WTC11 (cell line): ENCODE results near the gene LAMA5. TPM values are rescaled to one million over a fixed set of nuclear protein-coding genes. Genes with fewer than 3 reads are reported as not detected.
"Not testable (repeated sequence)": the region's sequence is repeated elsewhere in the genome, so short reads cannot be mapped to it uniquely, and the experiment has no call there.

ENCODE experiments used
- ATAC-seq: fragments of 200-7000 bp; cut with Tn5 transposase; 2 replicates; pipeline ENCODE4 v1.10.0; 2021; ENCODE audit warnings: mild to moderate bottlenecking, moderate library complexity
- CTCF ChIA-PET: fragments of 300-600 bp; sonication (Branson Sonifier 250); formaldehyde crosslinking; loops from one replicate; lab custom pipeline; 2021; ENCODE audit warnings: antibody characterized with exemption; lab: Charles Lee
- POLR2A ChIA-PET: fragments of 350-600 bp; sonication (Branson Sonifier 250); formaldehyde crosslinking; loops from one replicate; lab custom pipeline; 2021; ENCODE audit warnings: antibody characterized with exemption; lab: Charles Lee
- DNase-seq: peaks from one replicate; pipeline ENCODE4 v3.0.0; 2021; ENCODE audit warnings: low spot score
- H3K27ac Mint-ChIP-seq: 2 replicates; pipeline ENCODE4 v1.8.0; 2021; ENCODE audit warnings: mixed read lengths
- H3K27me3 Mint-ChIP-seq: 2 replicates; pipeline ENCODE4 v1.8.0; 2021; ENCODE audit warnings: low read depth, mild to moderate bottlenecking, moderate library complexity, mixed read lengths
- H3K36me3 Mint-ChIP-seq: 2 replicates; pipeline ENCODE4 v1.8.0; 2021; ENCODE audit warnings: mixed read lengths
- H3K4me1 Mint-ChIP-seq: 2 replicates; pipeline ENCODE4 v1.8.0; 2022; ENCODE audit warnings: mixed read lengths
- H3K4me3 Mint-ChIP-seq: 2 replicates; pipeline ENCODE4 v1.8.0; 2021; ENCODE audit warnings: mild to moderate bottlenecking, moderate library complexity, mixed read lengths
- H3K9me3 Mint-ChIP-seq: 2 replicates; pipeline ENCODE4 v1.8.0; 2021; ENCODE audit warnings: mixed read lengths
- CREM ChIP-seq: sonication (generic); formaldehyde crosslinking; IDR thresholded peaks from 2 replicates; pipeline ENCODE4 v1.8.1; 2022; ENCODE audit warnings: mild to moderate bottlenecking, missing genetic modification reagents, moderate library complexity
- EMX1 ChIP-seq: fragments of 250-450 bp; sonication (Bioruptor Pico); IDR thresholded peaks from 2 replicates; pipeline ENCODE4 v1.8.0; 2021; ENCODE audit warnings: mild to moderate bottlenecking
- ESRRA ChIP-seq: sonication (generic); formaldehyde crosslinking; IDR thresholded peaks from 2 replicates; pipeline ENCODE4 v1.8.1; 2022; ENCODE audit warnings: mild to moderate bottlenecking, missing genetic modification reagents, borderline replicate concordance
- FOXP1 ChIP-seq: sonication (generic); formaldehyde crosslinking; IDR thresholded peaks from 2 replicates; pipeline ENCODE4 v1.8.0; 2022; ENCODE audit warnings: missing genetic modification reagents, mild to moderate bottlenecking, moderate library complexity, borderline replicate concordance
- GABPB1 ChIP-seq: sonication (generic); formaldehyde crosslinking; IDR thresholded peaks from 2 replicates; pipeline ENCODE4 v1.8.1; 2023; ENCODE audit warnings: mild to moderate bottlenecking, missing genetic modification reagents
- MAX ChIP-seq: sonication (generic); formaldehyde crosslinking; IDR thresholded peaks from 2 replicates; pipeline ENCODE4 v1.8.0; 2022; ENCODE audit warnings: mild to moderate bottlenecking, missing genetic modification reagents
- NFE2L1 ChIP-seq: sonication (generic); formaldehyde crosslinking; IDR thresholded peaks from 2 replicates; pipeline ENCODE4 v1.8.1; 2023; ENCODE audit warnings: missing genetic modification reagents
- NR1H2 ChIP-seq: sonication (generic); formaldehyde crosslinking; IDR thresholded peaks from 2 replicates; pipeline ENCODE4 v1.9.0; 2021; ENCODE audit warnings: mild to moderate bottlenecking, moderate library complexity, missing genetic modification reagents
- RELA ChIP-seq: sonication (generic); formaldehyde crosslinking; IDR thresholded peaks from 2 replicates; pipeline ENCODE4 v1.8.1; 2022; ENCODE audit warnings: missing genetic modification reagents, mild to moderate bottlenecking, borderline replicate concordance
- RORB ChIP-seq: fragments of 250-450 bp; sonication (Bioruptor Pico); IDR thresholded peaks from 2 replicates; pipeline ENCODE4 v1.9.0; 2021; ENCODE audit warnings: mild to moderate bottlenecking
- ZNF219 ChIP-seq: sonication (generic); formaldehyde crosslinking; IDR thresholded peaks from 2 replicates; pipeline ENCODE4 v1.8.0; 2023; ENCODE audit warnings: missing genetic modification reagents, mild to moderate bottlenecking, borderline replicate concordance
- ZNF263 ChIP-seq: sonication (generic); formaldehyde crosslinking; IDR thresholded peaks from 2 replicates; pipeline ENCODE4 v1.8.1; 2022; ENCODE audit warnings: low read depth, mild to moderate bottlenecking, moderate library complexity, missing genetic modification reagents
- total RNA-seq: library from RNA; stranded (reverse); gene quantifications from 3 replicates; pipeline ENCODE4 v1.2.3, GENCODE V29; 2021
- TF ChIP-seq, protein P1 (sequence below): sonication (generic); formaldehyde crosslinking; IDR thresholded peaks from 2 replicates; pipeline ENCODE4 v1.8.1; 2022; ENCODE audit warnings: missing genetic modification reagents, borderline replicate concordance
- TF ChIP-seq, protein P2 (sequence below): fragments of 250-450 bp; sonication (Bioruptor Pico); IDR thresholded peaks from 2 replicates; pipeline ENCODE4 v1.9.0; 2021; ENCODE audit warnings: mild to moderate bottlenecking
- TF ChIP-seq, protein P3 (sequence below): fragments of 250-450 bp; sonication (Bioruptor Pico); IDR thresholded peaks from 2 replicates; pipeline ENCODE4 v1.9.0; 2021; ENCODE audit warnings: mild to moderate bottlenecking

Gene LAMA5
- total RNA-seq, 1 experiment from 2014 or later = 329 TPM

GRCh38 chr20:62373631-62374179 is 6.6 kb upstream of the LAMA5 start:
- H3K27ac Mint-ChIP-seq = peak overlapping the region; percentile 91; the same call in 1 of the 2 replicates
- H3K9me3 Mint-ChIP-seq, H3K4me3 Mint-ChIP-seq, ATAC-seq, DNase-seq, H3K36me3 Mint-ChIP-seq, H3K27me3 Mint-ChIP-seq: not testable (repeated sequence)
- peaks cover 36% of the 10 kb centered on the region for H3K4me1 Mint-ChIP-seq
- ChIA-PET CTCF (interaction anchor here (0.5 to 1.1 kb wide), 3 partner anchors 9 to 10 kb away, joined by 3 to 4 read pairs (median 3); no protein-coding TSS in a partner anchor), POLR2A (interaction anchor here (1.6 to 1.8 kb wide), 3 partner anchors 13 to 68 kb away, joined by 3 to 6 read pairs (median 6); no protein-coding TSS in a partner anchor)

DNA sequence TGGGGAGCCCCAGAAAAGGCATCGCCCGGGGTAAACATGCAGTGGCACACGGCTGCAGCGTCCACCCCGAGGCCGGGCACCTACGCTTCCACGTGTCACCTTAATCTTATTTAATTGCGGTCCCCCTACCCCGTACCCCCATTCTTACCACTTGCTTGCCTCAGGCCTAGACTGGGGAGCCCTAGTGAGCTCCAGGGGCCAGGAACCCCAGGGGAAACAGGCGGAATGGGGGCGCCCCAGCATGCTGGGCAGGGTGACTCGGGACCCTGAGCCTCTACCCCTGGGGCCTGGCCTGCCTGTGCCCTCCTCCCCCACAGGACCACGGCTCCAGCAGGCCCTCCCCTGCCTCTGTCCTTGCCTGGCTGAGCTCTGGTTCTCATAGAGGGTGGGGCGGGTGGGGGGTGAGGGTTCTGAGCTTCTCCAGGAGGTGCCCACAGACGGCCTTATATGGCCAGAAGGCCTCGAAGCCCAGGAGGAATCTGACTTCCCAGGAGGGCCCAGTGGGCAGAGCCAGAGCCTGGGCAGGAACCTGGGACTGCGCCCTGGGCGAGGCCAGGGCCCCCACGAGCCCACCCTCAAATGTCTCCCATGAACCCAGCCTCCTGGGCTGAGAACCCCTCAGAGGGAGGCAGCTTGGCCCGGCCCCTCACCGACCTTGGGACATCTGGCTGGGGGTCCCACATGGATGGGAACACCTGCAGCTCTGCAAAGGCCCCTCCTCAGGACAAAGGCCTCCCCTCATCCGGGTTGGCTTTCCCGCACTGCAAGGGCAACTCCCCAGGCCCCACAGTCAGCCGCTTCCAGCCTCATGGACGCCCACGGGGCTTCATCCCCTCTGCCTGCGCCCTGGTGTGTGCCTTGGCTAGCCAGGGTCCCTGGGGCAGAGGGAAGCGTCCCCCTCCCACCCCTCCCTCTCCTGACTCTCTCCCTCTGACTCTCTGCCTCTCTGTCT is 5.2 kb upstream of the LAMA5 start:
- Mint-ChIP-seq H3K9me3 (no peaks in the 10 kb centered on the region), H3K27me3 (no peaks in the 10 kb centered on the region; the same call in 1 of the 2 replicates), H3K36me3 (no peaks in the 10 kb centered on the region), H3K4me1 (peaks cover 35% of the 10 kb centered on the region), H3K27ac (peak overlapping the region; percentile 72), H3K4me3 (no peak overlapping the region)
- ChIA-PET CTCF (interaction anchor here (0.8 to 1.0 kb wide), 2 partner anchors 8 to 10 kb away, joined by 3 to 5 read pairs; no protein-coding TSS in a partner anchor), POLR2A (no interaction called here)
- no peak for DNase-seq
- TF ChIP-seq MAX (CRISPR knock-in tag) = no peak
- no peak for TF ChIP-seq RELA
- no peak for TF ChIP-seq NR1H2 (CRISPR knock-in tag)
- TF ChIP-seq, protein P1, sequence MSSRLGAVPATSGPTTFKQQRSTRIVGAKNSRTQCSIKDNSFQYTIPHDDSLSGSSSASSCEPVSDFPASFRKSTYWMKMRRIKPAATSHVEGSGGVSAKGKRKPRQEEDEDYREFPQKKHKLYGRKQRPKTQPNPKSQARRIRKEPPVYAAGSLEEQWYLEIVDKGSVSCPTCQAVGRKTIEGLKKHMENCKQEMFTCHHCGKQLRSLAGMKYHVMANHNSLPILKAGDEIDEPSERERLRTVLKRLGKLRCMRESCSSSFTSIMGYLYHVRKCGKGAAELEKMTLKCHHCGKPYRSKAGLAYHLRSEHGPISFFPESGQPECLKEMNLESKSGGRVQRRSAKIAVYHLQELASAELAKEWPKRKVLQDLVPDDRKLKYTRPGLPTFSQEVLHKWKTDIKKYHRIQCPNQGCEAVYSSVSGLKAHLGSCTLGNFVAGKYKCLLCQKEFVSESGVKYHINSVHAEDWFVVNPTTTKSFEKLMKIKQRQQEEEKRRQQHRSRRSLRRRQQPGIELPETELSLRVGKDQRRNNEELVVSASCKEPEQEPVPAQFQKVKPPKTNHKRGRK (CRISPR knock-in tag) = no peak
- TF ChIP-seq, protein P2, sequence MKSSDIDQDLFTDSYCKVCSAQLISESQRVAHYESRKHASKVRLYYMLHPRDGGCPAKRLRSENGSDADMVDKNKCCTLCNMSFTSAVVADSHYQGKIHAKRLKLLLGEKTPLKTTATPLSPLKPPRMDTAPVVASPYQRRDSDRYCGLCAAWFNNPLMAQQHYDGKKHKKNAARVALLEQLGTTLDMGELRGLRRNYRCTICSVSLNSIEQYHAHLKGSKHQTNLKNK (CRISPR knock-in tag) = no peak
- no peak for TF ChIP-seq EMX1 (CRISPR knock-in tag)
- ATAC-seq = no peak

DNA sequence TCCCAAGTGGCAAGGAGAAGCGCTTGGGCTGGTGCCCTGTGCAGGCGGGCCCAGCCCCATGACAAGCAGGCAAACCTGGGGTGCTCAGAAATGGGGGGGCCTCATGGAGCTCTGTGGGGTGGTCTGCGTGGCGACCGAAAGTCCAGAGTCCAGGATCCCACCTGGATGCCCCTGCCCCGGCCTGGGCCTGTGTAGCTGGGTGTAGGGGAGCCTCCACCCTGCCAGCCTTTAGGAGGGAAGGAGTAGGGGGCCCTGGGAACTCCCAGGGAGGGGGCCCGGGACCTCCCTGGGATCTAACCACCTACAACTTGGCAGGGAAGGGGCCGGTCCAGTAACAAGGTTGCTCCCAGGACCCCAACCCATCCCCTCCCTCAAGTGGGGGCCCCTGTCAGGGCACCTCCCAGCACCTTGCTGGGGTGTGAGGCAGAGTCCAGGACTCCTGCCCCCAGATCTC is 4.5 kb upstream of the LAMA5 start:
- H3K9me3 Mint-ChIP-seq = no peaks in the 10 kb centered on the region
- ATAC-seq = no peak
- DNase-seq = no peak
- H3K4me3 Mint-ChIP-seq = no peak overlapping the region
- H3K27me3 Mint-ChIP-seq = no peaks in the 10 kb centered on the region; the same call in 1 of the 2 replicates
- H3K27ac Mint-ChIP-seq = no peak overlapping the region
- ChIA-PET CTCF (interaction anchor here (1.5 kb wide), 1 partner anchor 11 kb away, joined by 13 read pairs; no protein-coding TSS in a partner anchor), POLR2A (no interaction called here)
- TF ChIP-seq NFE2L1 (CRISPR knock-in tag) = no peak
- H3K4me1 Mint-ChIP-seq = peaks cover 28% of the 10 kb centered on the region
- no peaks in the 10 kb centered on the region for H3K36me3 Mint-ChIP-seq

DNA sequence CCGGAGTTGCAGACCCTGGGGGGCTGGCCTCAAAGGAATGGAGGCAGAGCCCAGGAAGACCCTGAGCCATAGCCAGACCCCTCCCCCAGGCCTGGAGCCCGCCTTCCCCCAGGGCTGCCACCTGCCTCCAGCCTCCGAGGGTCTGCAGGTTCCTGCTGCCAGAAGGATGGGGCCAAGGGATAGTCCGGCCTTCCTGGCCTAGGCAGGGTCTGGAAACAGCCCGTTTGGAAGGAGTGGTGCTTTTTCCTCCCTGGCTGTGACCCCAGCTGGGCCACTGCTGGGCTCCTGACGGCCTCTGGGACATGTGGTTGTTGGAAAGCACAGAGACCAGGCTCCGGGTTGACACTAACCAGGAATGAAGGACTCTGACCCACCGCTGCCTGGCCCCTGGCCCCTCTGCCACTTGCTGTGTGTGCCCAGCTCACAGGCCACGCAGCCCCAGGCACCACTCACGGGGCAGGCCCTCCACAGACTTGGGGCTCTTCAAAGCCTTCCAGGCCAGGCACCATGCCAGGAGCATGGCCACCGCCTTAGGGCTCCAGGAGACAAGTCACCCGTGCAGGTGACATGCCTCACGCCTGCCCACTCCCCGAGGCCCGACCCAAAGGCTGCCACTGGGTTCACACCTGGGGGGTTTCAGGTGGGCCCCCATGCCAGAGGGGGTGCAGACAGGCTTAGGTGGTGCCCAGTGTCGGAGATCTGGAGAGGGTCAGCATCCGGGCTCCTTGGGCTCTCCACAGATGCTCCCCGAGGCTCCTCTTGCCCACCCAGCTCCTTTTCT is 3.9 kb upstream of the LAMA5 start:
- H3K27me3 Mint-ChIP-seq = no peaks in the 10 kb centered on the region; the same call in 1 of the 2 replicates
- DNase-seq (no peak), ATAC-seq (no peak)
- H3K9me3 Mint-ChIP-seq = no peaks in the 10 kb centered on the region
- POLR2A ChIA-PET = no interaction called here
- TF ChIP-seq, protein P3, sequence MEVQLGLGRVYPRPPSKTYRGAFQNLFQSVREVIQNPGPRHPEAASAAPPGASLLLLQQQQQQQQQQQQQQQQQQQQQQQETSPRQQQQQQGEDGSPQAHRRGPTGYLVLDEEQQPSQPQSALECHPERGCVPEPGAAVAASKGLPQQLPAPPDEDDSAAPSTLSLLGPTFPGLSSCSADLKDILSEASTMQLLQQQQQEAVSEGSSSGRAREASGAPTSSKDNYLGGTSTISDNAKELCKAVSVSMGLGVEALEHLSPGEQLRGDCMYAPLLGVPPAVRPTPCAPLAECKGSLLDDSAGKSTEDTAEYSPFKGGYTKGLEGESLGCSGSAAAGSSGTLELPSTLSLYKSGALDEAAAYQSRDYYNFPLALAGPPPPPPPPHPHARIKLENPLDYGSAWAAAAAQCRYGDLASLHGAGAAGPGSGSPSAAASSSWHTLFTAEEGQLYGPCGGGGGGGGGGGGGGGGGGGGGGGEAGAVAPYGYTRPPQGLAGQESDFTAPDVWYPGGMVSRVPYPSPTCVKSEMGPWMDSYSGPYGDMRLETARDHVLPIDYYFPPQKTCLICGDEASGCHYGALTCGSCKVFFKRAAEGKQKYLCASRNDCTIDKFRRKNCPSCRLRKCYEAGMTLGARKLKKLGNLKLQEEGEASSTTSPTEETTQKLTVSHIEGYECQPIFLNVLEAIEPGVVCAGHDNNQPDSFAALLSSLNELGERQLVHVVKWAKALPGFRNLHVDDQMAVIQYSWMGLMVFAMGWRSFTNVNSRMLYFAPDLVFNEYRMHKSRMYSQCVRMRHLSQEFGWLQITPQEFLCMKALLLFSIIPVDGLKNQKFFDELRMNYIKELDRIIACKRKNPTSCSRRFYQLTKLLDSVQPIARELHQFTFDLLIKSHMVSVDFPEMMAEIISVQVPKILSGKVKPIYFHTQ (CRISPR knock-in tag) = no peak
- TF ChIP-seq GABPB1 (CRISPR knock-in tag) (peak; percentile 14; the same call in 1 of the 2 replicates), ESRRA (CRISPR knock-in tag) (no peak), FOXP1 (0 out of 2 replicates have a peak, but pooled peaks have one; percentile 38), ZNF263 (CRISPR knock-in tag) (no peak), CREM (no peak), RORB (CRISPR knock-in tag) (no peak), ZNF219 (CRISPR knock-in tag) (no peak)
- CTCF ChIA-PET = interaction anchor here (1.5 kb wide), 1 partner anchor 12 kb away, joined by 13 read pairs; no protein-coding TSS in a partner anchor
- no peak overlapping the region for H3K27ac Mint-ChIP-seq
- H3K36me3 Mint-ChIP-seq = no peaks in the 10 kb centered on the region
- no peak overlapping the region for H3K4me3 Mint-ChIP-seq
- peaks cover 25% of the 10 kb centered on the region for H3K4me1 Mint-ChIP-seq
